GM21360 (cell line): ENCODE measurements around the gene ANKRD28.
"Not testable (repeated sequence)": the region's sequence is repeated elsewhere in the genome, so short reads cannot be mapped to it uniquely, and the experiment has no call there.

ENCODE experiments used
- ATAC-seq: cut with Tn5 transposase; IDR thresholded peaks from one replicate; pipeline ENCODE4 v1.9.1; 2021; ENCODE audit warnings: mild to moderate bottlenecking, moderate library complexity; ENCODE audit not compliant: unreplicated experiment

The ANKRD28 gene

DNA sequence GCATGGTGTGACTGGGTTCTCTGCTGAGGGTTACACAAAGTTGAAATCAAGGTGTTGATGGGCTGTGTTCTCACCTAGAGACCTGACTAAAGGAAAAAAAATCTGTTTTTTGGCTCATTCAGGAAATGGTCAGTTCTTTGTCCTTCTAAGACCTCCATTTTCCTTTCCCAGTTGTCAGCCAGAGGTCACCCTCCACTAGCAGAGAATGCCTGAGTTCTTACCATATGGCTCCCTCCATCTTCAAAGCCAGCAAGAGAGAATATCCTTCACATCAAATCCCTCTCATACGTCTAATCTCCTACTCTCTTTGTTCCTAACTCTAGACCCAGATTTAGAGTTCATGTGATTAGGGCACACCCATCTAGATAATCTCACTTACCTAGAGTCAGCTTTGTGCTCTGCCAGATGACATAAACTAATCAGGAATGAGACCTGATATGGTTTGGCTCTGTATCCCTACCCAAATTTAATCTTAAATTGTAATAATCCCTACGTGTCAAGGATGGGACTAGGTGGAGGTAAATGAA lies 19.4 kb downstream of the ANKRD28 start:
- no peak for ATAC-seq

DNA sequence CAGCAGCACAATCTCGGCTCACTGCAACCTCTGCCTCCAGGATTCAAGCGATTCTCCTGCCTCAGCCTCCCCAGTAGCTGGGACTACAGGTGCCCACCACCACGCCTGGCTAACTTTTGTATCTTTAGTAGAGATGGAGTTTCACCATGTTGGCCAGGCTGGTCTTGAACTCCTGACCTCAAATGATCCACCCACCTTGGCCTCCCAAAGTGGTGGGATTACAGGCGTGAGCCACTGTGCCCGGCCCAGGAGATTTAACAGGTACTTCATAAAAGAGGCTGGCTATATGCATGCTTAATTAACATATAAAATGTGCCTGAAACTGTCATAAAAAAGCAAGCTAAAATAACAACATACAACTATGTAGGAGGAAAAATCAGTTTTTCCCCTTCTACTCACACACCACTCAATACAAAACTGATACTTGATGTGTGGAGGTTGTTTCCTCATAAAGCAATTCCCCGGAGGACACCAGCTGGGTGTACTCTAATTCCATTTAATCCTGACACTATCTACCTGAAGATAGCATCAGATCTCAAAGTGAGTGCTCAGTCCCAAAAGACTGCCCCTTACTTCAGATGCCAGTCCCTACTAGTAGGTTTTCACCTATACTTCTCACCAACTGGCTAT lies 22.7 kb downstream of the ANKRD28 start:
- ATAC-seq, result peak; percentile 67

DNA sequence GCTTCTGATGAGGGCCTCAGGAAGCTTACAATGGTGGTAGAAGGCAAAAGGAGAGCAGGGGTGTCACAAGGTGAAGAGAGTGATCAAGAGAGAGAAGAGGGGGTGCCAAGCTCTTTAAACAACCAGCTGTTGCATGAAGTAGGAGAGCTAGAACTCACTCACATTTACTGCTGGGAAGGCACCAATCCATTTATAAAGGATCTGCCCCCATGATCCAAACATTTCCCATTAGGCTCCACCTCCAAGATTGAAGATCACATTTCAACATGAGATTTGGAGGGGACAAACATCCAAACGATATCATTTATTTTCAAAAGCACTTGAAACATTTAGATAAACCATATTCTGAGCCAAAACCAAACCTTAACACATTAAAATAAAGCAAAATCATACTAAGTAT lies 26.3 kb downstream of the ANKRD28 start:
- ATAC-seq, result no peak

DNA sequence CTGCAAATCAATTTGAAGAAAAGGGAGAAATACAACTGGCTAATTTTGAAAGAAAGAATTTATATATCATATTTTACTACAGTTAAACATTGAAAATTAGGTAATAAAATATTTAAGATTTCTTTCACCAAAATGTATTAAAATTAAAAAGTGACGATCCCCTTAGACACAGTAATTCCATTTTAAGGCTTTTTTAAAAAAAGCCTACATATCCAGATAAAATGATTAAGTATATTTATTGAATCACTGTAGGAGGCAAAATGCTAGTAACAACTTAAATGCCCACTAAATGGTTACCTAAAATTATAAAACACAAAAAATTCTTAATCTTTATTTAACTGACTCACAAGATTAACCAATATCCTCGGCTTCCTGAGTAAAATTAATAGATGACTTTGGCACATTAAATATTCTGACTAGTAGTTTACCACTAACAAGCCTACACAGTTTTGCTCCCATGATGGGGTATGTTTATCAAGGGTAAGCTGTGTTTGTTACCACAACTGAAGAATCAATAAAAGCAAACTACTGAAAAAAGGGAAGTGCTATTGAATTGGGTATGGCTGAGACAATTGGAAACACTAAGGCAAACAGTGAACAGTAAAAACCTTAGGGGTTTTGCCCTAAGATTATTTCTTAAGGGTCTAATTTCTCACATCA lies 28.4 kb downstream of the ANKRD28 start:
- ATAC-seq, result peak; percentile 50

DNA sequence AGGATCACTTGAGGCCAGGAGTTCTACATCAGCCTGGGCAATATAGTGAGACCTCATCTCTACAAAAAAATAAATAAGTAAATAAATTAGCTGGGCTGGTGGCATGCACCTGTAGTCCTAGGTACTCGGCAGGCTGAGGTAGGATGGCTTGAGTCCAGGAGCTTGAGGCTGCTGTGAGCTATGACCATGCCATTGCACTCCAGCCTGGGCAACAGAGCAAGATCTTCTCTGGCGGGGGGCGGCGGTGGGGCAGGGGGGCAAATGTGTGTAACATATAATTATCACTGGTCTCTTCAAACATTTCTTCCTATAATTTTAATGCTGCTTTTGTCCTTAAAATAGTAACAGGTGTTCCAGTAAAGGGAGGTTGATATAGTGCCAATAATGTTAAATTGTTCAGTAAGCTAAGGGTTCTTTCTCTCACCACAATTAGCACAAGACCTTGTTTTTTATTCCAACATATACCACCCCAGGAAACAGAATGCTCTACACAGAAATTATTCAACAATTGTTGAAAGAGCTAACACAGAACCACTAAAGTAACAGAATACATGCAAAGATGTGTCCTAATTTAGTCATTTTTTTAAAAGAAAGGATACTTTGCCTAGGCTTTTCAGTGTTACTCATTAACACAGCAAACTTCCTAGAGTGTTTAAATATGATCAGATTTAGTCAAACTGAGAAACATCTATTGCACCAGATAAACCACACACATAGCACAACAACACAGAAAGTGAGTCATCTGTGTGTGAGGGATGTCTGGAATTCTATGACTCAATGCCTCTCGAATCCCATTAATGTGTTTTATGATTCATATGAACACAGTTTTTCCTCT lies 29.1 kb downstream of the ANKRD28 start:
- peak; percentile 74 for ATAC-seq

DNA sequence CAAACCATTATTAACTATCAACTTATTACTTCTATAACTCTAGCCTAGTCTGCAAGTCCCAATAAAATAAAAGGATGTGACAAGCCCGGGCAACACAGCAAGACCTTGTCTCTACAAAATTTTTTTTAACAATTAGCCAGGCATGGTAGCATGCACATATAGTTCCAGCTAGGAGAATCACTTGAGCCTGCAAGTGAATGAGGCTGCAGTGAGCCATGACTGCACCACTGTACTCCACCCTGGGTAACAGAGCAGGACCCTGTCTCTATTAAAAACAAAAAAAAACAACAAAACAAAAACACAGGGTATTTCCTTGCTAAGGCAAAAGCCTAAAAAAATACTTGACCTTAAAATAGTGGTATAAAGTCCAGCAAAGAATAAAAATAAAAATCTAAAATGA lies 31.4 kb downstream of the ANKRD28 start:
- ATAC-seq, result no peak

DNA sequence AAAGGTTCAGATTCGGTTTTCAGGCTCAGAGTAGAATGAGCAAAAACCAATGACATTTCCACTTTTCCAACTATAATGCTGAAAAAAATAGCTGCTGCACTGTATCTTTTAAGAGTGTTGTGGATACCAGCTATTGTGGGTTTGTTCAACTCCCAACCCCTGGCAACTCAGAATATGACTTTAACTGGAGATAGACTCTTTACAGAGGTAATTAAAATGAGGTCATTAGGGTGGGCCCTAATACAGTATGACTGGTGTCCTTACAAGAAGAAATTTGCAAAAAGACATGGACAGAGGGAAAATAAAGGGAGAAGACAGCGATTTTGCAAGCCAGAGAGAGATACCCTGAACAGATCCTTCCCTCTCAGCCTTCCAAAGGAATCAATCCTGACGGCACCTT lies 39.5 kb downstream of the ANKRD28 start:
- ATAC-seq, result no peak

DNA sequence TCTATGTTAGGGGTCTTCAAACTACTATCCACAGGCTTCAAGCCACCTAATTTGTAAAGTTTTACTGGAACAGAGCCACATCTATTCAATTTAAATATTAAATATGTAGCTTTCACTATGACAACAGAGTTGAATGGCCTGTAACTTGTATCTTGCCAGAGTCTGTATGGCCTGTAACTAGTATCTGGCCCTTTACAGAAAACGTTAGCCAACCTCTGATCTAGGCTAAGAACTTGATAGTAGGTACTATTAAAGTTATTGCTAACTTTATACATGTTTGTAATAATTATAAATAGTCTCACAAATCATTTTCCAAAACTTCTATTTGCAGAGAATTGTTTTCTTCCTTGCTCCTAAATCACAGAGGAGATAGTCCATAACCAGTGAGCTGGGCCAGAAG lies 40.0 kb downstream of the ANKRD28 start:
- no peak for ATAC-seq

DNA sequence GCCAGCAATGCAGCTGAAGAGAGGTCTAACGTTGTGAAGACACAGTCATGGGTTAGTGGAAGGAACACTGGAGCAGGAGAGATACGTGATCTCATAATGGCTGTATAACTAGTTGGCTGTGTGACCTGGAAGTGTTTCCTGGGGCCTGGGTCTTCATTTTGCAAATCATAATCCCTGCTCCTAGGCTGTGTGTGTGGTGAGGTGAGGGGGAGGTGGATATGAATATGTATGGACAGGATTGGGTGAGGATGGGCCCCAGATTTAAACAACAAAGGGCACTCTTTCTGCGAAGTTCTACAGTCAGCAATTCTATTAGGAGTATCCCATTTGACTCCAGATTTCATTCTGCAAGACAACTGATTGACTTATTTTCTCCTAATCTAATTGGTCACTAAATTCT lies 41.3 kb downstream of the ANKRD28 start:
- no peak for ATAC-seq

DNA sequence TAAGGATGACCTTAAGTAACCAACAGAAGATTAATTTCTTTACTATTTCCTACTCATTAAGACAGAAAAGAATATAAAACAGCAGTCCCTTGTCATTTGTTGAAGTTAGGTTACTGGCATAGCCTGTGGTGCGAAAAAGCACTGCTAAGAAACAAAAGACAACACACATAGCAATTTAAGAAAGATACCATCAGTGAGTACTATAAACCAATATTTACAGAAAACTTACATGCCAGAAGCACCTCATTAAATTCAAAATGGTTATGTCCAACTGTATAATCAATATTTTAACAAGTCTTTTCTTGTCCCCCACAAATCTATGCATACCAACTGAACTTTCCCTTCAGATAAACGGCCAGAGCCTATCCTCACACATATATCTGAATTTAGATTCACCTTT lies 42.0 kb downstream of the ANKRD28 start:
- ATAC-seq, result no peak

DNA sequence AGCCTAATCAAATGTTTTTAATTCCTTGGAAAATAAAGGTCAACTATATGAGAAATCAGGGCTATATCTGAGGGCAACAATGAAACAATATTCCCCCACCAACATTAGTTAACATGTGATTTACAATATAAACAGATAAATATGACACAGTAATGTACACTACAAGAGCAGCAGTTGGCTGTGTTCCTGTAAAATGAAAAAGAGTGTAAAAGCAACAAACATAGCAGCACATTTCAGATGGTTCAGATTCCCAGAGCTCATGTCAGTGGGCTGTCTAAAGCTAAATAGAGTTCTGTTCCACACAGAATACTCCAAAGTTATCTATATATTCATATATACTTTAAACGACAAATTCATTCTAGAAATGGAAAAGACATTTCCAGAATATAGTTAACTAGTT lies 42.6 kb downstream of the ANKRD28 start:
- no peak for ATAC-seq

DNA sequence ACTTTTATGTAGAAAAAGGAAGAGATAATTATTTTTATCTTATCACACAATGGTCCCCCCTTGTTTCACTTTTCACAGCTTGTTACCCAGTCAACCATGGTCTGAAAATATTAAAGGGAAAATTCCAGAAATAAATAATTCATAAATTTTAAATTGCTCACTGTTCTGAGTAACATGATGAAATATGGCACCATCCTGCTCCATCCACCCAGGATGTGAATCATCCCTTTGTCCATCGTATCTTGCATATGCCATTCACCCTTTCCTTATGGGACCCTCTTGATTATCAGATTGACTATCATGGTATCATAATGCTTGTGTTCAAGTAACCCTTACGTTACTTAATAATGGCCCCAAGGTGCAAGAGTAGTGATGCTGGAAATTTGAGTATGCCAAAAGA lies 43.7 kb downstream of the ANKRD28 start:
- ATAC-seq, result no peak

DNA sequence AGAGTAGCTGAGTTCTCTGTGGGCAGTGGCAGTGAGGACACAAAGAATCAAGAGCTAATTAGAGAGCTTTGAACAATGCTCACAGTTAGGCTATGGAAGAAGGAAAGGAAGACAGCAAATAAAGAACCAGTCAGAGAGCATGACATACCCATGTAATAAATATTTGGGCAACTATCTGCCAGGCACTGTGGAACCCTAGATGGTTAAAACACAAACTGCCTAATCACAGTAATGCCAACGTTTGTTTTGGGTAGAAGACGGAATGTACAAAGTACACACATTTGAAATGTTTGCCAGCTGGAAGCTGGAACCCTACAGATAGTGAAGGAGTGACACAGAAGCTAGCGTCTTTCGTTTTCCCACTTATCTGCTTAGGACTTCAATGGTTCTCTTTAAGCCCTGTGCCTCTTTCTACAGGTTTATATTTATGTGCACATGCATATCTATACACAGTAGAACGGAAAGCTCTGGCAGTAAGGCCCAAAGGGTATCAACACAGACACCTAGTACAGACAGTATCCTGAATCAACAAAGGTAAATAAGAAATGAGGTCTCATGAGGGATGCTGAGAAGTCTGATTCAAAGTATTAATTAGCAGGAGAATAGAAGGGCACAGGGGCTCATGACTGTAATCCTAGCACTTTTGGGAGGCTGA lies 44.6 kb downstream of the ANKRD28 start:
- ATAC-seq, result no peak

DNA sequence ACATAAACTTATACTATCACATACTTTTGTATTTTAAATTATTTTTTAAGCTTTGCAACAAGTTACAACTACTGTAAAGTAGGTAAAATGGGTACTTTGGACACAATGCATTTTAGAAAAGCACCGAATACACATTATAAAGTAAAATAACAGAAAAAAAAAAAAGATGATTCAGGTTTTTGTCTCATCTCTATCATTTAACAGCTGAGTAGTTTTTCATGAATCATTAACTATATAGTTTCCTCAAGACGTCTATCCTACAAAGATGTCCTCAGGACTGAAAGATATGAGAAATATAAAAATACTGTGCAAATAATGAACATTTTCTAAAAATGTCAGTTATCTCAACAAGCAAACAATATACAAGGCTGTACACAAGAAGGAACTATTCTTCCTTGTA lies 46.9 kb downstream of the ANKRD28 start:
- no peak for ATAC-seq

DNA sequence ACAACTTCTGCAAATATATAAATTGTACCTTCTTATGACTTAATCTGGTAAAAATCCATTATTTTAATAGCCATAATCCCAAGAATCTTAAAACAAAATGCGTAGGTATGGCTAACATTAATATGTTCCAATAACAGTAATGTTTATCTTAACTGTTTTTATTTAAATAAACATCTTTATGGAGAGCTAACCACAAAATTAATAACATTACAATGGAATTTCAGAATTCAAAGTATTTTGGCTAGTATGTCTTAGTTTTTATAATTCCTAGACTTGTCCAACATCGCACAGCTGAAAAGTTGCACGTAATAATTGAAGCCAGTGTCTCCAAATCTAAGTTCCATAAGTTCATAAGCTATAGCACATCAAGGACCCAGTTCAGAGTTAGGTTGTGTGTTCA lies 47.6 kb downstream of the ANKRD28 start:
- no peak for ATAC-seq

DNA sequence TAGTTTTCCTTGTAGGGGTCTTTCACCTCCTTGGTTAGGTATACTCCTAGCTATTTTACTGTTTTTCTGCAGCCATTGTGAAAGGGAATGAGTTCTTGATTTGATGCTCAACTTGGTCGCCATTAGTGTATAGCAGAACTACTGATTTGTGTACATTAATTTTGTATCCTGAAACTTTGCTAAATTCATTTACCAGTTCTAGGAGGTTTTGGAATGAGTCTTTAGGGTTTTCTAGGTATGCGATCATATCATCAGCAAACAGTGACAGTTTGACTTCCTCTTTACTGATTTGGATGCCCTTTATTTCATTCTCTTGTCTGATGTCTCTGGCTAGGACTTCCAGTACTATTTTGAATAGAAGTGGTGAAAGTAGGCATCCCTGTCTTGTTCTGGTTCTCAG lies 51.9 kb downstream of the ANKRD28 start:
- ATAC-seq, result not testable (repeated sequence)

DNA sequence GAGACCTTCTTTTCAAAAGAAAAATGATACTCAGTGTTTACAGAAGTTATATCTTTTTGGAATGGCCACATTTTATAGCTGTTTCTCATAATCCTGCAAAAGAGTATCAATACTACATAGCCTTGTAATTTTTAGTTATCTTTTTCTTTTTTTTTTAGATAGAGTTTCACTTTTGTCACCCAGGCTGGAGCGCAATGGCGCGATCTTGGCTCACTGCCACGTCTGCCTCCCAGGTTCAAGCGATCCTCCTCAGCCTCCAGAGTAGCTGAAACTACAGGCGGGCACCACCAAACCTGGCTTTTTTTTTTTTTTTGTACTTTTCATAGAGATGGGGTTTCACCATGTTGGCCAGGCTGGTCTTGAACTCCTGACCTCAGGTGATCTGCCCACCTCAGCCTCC lies 53.6 kb downstream of the ANKRD28 start:
- ATAC-seq, result no peak

DNA sequence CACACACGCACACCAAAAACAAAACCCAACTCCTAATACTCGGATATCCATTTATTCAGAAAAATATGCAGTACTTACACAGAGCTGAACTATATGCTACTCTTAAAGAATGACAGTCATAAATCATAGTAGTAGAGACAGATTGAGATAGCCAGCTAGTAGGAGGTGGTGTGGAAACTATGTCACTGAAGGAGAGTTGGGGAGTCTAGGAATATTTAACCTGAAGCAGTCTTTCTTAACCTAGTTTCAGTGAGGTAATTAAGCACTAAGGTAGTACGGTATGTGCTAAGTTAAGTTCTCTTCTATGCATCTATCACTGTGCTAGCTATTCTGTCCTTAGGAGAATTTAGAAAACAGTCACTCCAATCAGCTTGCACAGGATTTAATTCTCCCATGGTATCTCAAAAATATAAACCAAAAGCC lies 54.2 kb downstream of the ANKRD28 start:
- no peak for ATAC-seq

DNA sequence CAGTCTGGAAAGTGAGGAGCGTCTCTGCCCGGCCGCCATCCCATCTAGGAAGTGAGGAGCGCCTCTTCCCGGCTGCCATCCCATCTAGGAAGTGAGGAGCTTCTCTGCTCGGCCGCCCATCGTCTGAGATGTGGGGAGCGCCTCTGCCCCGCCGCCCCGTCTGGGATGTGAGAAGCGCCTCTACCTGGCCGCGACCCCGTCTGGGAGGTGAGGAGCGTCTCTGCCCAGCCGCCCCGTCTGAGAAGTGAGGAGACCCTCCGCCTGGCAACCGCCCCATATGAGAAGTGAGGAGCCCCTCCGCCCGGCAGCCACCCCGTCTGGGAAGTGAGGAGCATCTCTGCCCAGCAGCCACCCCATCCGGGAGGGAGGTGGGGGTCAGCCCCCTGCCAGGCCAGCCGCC lies 55.5 kb downstream of the ANKRD28 start:
- ATAC-seq, result not testable (repeated sequence)

DNA sequence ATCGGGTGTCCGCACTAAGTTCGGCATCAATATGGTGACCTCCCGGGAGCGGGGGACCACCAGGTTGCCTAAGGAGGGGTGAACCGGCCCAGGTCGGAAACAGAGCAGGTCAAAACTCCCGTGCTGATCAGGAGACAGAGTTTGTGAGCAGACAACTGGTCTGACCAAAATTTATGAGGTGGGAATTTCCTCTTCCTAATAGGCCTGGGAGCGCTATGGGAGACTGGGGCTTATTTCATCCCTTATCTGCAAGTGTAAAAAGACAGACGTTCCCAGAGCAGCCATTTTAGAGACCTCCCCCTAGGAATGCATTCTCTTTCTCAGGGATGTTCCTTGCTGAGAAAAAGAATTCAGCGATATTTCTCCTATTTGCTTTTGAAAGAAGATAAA lies 59.2 kb downstream of the ANKRD28 start:
- not testable (repeated sequence) for ATAC-seq

DNA sequence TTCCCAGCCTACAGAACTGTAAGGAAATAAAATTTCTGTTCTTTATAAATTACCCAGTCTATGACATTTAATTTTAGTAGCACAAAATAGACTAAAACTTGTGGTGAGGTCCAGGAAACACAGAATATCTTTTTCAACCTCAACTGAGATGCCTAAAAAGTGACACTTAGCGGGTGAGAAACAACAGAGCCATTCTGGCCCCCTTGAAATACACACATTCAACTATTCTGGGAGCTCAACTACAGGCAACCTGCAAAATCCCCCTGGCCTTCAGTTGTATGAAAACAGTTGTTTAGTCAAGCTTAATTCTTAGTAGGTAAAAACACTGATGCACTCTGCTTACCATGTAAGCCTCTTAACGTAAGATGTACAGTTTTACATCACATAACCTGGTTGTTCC lies 66.8 kb downstream of the ANKRD28 start:
- no peak for ATAC-seq
